Tibial nerve (tissue), 4 donors: ENCODE measurements around the gene MAPRE2. TPM values are rescaled to one million over a fixed set of nuclear protein-coding genes. Genes with fewer than 3 reads are reported as not detected.

Experiments used
- DNase-seq, 2 donors: peaks; one replicate each; pipeline ENCODE4 v3.0.0-alpha.2; 2019; ENCODE audit warnings: low spot score in 2 of 2
- H3K27ac ChIP-seq, 4 donors: fragments of 200-600 bp; sonication (generic) in 3 of 4; one replicate each; pipeline ENCODE4 v1.5.1; 2017 to 2019; ENCODE audit warnings: mild to moderate bottlenecking in 1 of 4
- H3K27me3 ChIP-seq, 2 donors: fragments of 200-600 bp; sonication (generic) in 1 of 2; one replicate each; pipeline versions ENCODE4 v1.5.1 to v1.6.0; 2017 to 2019
- H3K36me3 ChIP-seq, 3 donors: fragments of 200-600 bp; sonication (generic); one replicate each; pipeline ENCODE4 v1.5.1; 2018 to 2019
- H3K4me1 ChIP-seq, 4 donors: fragments of 200-600 bp; sonication (generic) in 3 of 4; one replicate each; pipeline ENCODE4 v1.5.1; 2017 to 2019
- H3K4me3 ChIP-seq, 4 donors: fragments of 200-600 bp; sonication (generic) in 3 of 4; one replicate each; pipeline ENCODE4 v1.5.1; 2017 to 2019; ENCODE audit warnings: mild to moderate bottlenecking in 1 of 4, moderate library complexity in 1 of 4
- H3K9me3 ChIP-seq, 4 donors: fragments of 200-600 bp; sonication (generic) in 3 of 4; one replicate each; pipeline ENCODE4 v1.5.1; 2017 to 2019
- EP300 ChIP-seq, 2 donors: sonication (generic); formaldehyde crosslinking; IDR thresholded peaks; one replicate each; pipeline ENCODE4 v1.6.1; 2017; ENCODE audit warnings: antibody characterized with exemption in 2 of 2, mild to moderate bottlenecking in 1 of 2
- POLR2A ChIP-seq, 2 donors: fragments of 450-650 bp; IDR thresholded peaks; one replicate each; pipeline ENCODE4 v1.6.1; 2017; ENCODE audit warnings: antibody characterized with exemption in 2 of 2, mild to moderate bottlenecking in 2 of 2, moderate library complexity in 2 of 2
- WGBS, 2 donors: methylation state at CpG; one replicate each; pipeline ENCODE4 v1.1.5; 2018; 5-methylcytosine and 5-hydroxymethylcytosine counted together
- total RNA-seq, 4 donors: library from RNA; depleted of rRNA; stranded (reverse); fragments of >200 nt; gene quantifications; one replicate each; pipeline ENCODE4 v1.1.0, GENCODE V29; 2016
- TF ChIP-seq, protein P1 (sequence below), 5 experiments: fragments of 200-600 bp in 3 of 5; fragments of 450-650 bp in 2 of 5; sonication (generic) in 3 of 5; IDR thresholded peaks; one replicate each; pipeline ENCODE4 v1.5.1; 2016 to 2019; ENCODE audit warnings: antibody characterized with exemption in 5 of 5, mild to moderate bottlenecking in 3 of 5, moderate library complexity in 2 of 5

The MAPRE2 gene
- total RNA-seq, 4 donors from 2014 or later: 18.9 to 33.3 (median 29.4) TPM

DNA sequence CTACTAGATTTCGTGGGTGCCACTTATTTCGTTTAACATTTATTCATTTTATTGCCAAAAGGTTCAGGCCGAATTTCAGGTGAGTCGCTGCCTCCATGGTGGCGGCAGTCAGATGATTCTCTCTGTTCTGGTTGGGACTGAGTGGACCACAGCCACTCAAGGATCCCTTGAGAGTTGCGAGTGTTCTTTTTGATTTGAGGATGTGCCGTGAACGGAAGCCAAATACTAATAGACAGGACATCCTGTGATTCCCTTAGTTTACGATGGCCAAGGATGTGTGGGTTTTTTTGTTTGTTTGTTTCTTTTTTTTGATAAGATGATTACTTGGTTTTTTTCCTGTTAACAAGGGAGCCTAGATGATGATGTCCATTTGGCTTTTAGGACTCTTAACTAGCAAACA, 13.2 kb downstream of the MAPRE2 start:
- Histone ChIP-seq H3K27me3 (no peaks in the 10 kb centered on the region), H3K36me3 (no peaks in the 10 kb centered on the region), H3K27ac (no peak overlapping the region), H3K4me1 (peaks cover 0 to 71% (median 28%) of the 10 kb centered on the region in 4 donors), H3K9me3 (no peaks in the 10 kb centered on the region), H3K4me3 (no peak overlapping the region)
- TF ChIP-seq, protein P1, sequence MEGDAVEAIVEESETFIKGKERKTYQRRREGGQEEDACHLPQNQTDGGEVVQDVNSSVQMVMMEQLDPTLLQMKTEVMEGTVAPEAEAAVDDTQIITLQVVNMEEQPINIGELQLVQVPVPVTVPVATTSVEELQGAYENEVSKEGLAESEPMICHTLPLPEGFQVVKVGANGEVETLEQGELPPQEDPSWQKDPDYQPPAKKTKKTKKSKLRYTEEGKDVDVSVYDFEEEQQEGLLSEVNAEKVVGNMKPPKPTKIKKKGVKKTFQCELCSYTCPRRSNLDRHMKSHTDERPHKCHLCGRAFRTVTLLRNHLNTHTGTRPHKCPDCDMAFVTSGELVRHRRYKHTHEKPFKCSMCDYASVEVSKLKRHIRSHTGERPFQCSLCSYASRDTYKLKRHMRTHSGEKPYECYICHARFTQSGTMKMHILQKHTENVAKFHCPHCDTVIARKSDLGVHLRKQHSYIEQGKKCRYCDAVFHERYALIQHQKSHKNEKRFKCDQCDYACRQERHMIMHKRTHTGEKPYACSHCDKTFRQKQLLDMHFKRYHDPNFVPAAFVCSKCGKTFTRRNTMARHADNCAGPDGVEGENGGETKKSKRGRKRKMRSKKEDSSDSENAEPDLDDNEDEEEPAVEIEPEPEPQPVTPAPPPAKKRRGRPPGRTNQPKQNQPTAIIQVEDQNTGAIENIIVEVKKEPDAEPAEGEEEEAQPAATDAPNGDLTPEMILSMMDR (IDR thresholded peaks at IDR 0.05): no peak
- TF ChIP-seq EP300 (IDR thresholded peaks at IDR 0.05) (no peak), POLR2A (IDR thresholded peaks at IDR 0.05) (no peak)
- no peak for DNase-seq
- 85 to 88% methylated on average over 9 of the region's 9 CpGs for WGBS, 2 donors

- H3K36me3 ChIP-seq: no peaks in the 10 kb centered on the region
- H3K27me3 ChIP-seq: no peaks in the 10 kb centered on the region
- no peak overlapping the region for H3K4me3 ChIP-seq
- H3K27ac ChIP-seq: no peak overlapping the region
- WGBS, 2 donors: 92 to 94% methylated on average over 7 of the region's 7 CpGs
- H3K4me1 ChIP-seq: peaks cover 0 to 71% (median 27%) of the 10 kb centered on the region in 4 donors
- no peak for DNase-seq
- TF ChIP-seq, protein P1 (IDR thresholded peaks at IDR 0.05): no peak
- TF ChIP-seq POLR2A (IDR thresholded peaks at IDR 0.05) (no peak), EP300 (IDR thresholded peaks at IDR 0.05) (no peak)
- H3K9me3 ChIP-seq: no peaks in the 10 kb centered on the region
Observed at GRCh38 chr18:35055105-35055504, 13.9 kb downstream of the MAPRE2 start.

GRCh38 chr18:35055726-35056125, 14.5 kb downstream of the MAPRE2 start:
- no peak for DNase-seq
- WGBS, 2 donors: 97 to 98% methylated on average over 2 of the region's 2 CpGs
- Histone ChIP-seq H3K27ac (no peak overlapping the region), H3K4me1 (peaks cover 0 to 71% (median 22%) of the 10 kb centered on the region in 4 donors), H3K4me3 (no peak overlapping the region), H3K36me3 (no peaks in the 10 kb centered on the region), H3K9me3 (no peaks in the 10 kb centered on the region), H3K27me3 (no peaks in the 10 kb centered on the region)
- TF ChIP-seq, protein P1 (IDR thresholded peaks at IDR 0.05): no peak
- no peak for TF ChIP-seq POLR2A (IDR thresholded peaks at IDR 0.05)
- no peak for TF ChIP-seq EP300 (IDR thresholded peaks at IDR 0.05)

DNA sequence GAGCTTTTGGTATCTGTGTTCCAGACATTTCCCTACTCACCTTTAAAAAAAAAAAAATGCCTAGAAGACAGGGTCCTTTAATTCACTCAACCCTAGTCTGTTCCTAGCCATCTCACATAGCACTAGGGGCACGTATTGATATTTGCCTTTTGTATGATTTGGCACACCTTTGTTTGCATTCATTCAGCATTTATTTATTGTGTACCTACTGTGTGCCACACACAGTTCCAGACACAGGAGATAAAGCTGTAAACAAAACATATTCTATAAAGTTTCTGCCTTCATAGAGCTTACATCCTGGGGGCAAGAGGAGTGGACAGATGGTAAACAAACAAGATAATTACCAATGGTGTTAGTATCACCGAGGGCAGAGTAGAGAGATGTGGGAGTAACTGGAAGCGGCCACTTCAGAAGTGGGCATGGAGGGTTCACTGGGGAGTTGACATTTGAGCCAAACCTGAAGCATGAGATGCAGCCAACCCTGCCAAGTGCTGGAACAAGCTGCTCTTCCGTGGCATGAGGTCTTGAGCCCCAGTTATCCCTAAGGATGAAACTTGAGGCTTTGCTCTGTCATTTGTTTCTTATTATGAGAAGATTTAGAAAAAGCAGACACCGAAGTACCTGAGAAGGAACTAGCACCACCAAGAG, 18.2 kb downstream of the MAPRE2 start:
- H3K4me3 ChIP-seq: no peak overlapping the region
- no peaks in the 10 kb centered on the region for H3K36me3 ChIP-seq
- peak overlapping the region in 1 of 4 donors; percentile 39 for H3K27ac ChIP-seq
- WGBS, 2 donors: 70 to 76% methylated on average over 5 of the region's 5 CpGs
- no peak for DNase-seq
- no peaks in the 10 kb centered on the region for H3K9me3 ChIP-seq
- no peak for TF ChIP-seq POLR2A (IDR thresholded peaks at IDR 0.05)
- no peak for TF ChIP-seq EP300 (IDR thresholded peaks at IDR 0.05)
- TF ChIP-seq, protein P1 (IDR thresholded peaks at IDR 0.05): no peak
- H3K27me3 ChIP-seq: no peaks in the 10 kb centered on the region
- peaks cover 0 to 46% (median 13%) of the 10 kb centered on the region in 4 donors for H3K4me1 ChIP-seq

GRCh38 chr18:35060122-35060815, 19.1 kb downstream of the MAPRE2 start:
- Histone ChIP-seq H3K4me1 (peaks cover 0 to 40% (median 13%) of the 10 kb centered on the region in 4 donors), H3K27ac (peak overlapping the region in 2 of 4 donors; percentile 32 to 54), H3K4me3 (no peak overlapping the region), H3K9me3 (no peaks in the 10 kb centered on the region), H3K36me3 (no peaks in the 10 kb centered on the region), H3K27me3 (no peaks in the 10 kb centered on the region)
- WGBS, 2 donors: 33 to 41% methylated on average over 9 of the region's 9 CpGs
- DNase-seq: no peak
- no peak for TF ChIP-seq EP300 (IDR thresholded peaks at IDR 0.05)
- TF ChIP-seq, protein P1 (IDR thresholded peaks at IDR 0.05): no peak
- TF ChIP-seq POLR2A (IDR thresholded peaks at IDR 0.05): no peak
